Measurements from ENCODE around the gene RNF157.
"Not testable (repeated sequence)": the region's sequence is repeated elsewhere in the genome, so short reads cannot be mapped to it uniquely, and the experiment has no call there.

Gene RNF157

GRCh38 chr17:76270770-76271668 is 30.7 kb upstream of the RNF157 start:
- H3K4me1 Mint-ChIP-seq, result peaks cover 34% of the 10 kb centered on the region
- H3K27me3 Mint-ChIP-seq (ENCODE audit: low read depth), result no peaks in the 10 kb centered on the region
- H3K27ac Mint-ChIP-seq, result peak overlapping the region in 1 of 3 experiments; percentile 54
- peaks cover 12% of the 10 kb centered on the region for H3K36me3 Mint-ChIP-seq (ENCODE audit: low read depth)
- H3K9me3 Mint-ChIP-seq, result no peaks in the 10 kb centered on the region
- no peak overlapping the region for H3K4me3 Mint-ChIP-seq
- TF ChIP-seq, protein P1, sequence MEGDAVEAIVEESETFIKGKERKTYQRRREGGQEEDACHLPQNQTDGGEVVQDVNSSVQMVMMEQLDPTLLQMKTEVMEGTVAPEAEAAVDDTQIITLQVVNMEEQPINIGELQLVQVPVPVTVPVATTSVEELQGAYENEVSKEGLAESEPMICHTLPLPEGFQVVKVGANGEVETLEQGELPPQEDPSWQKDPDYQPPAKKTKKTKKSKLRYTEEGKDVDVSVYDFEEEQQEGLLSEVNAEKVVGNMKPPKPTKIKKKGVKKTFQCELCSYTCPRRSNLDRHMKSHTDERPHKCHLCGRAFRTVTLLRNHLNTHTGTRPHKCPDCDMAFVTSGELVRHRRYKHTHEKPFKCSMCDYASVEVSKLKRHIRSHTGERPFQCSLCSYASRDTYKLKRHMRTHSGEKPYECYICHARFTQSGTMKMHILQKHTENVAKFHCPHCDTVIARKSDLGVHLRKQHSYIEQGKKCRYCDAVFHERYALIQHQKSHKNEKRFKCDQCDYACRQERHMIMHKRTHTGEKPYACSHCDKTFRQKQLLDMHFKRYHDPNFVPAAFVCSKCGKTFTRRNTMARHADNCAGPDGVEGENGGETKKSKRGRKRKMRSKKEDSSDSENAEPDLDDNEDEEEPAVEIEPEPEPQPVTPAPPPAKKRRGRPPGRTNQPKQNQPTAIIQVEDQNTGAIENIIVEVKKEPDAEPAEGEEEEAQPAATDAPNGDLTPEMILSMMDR (IDR thresholded peaks at IDR 0.05; ENCODE audit: unreplicated experiment in 3 of 3), result no peak

DNA sequence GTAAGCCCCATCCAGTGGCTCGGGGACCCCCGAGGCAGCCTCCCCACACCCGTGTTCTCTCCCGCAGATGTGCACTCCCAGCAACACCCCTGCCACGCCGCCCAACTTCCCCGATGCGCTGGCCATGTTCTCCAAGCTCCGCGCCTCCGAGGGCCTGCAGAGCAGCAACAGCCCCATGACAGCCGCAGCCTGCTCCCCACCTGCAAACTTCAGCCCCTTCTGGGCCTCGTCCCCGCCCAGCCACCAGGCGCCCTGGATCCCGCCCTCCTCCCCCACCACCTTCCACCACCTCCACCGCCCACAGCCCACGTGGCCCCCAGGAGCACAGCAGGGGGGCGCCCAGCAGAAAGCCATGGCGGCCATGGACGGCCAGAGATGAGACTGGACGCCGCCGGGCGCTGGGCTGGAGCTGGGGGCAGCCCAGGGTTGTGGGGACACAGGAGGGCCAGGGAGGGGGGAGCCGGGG is 29.9 kb upstream of the RNF157 start:
- Mint-ChIP-seq H3K27ac (peak overlapping the region in 2 of 3 experiments; percentile 37 to 74), H3K9me3 (no peaks in the 10 kb centered on the region), H3K4me1 (peaks cover 34% of the 10 kb centered on the region), H3K36me3 (ENCODE audit: low read depth) (peaks cover 12% of the 10 kb centered on the region), H3K27me3 (ENCODE audit: low read depth) (no peaks in the 10 kb centered on the region), H3K4me3 (no peak overlapping the region)
- TF ChIP-seq, protein P1 (IDR thresholded peaks at IDR 0.05; ENCODE audit: unreplicated experiment in 3 of 3), result no peak

- H3K4me1 Mint-ChIP-seq, result peaks cover 39% of the 10 kb centered on the region
- no peaks in the 10 kb centered on the region for H3K9me3 Mint-ChIP-seq
- H3K4me3 Mint-ChIP-seq, result peak overlapping the region; percentile 70 to 81 (median 75)
- no peaks in the 10 kb centered on the region for H3K27me3 Mint-ChIP-seq (ENCODE audit: low read depth)
- H3K36me3 Mint-ChIP-seq (ENCODE audit: low read depth), result peaks cover 12% of the 10 kb centered on the region
- peak overlapping the region; percentile 23 to 74 (median 37) for H3K27ac Mint-ChIP-seq
- TF ChIP-seq, protein P1 (IDR thresholded peaks at IDR 0.05; ENCODE audit: unreplicated experiment in 3 of 3), result no peak
These were observed 29.0 kb upstream of the RNF157 start for GRCh38 chr17:76268991-76269981.

- Mint-ChIP-seq H3K36me3 (ENCODE audit: low read depth) (peaks cover 12% of the 10 kb centered on the region), H3K4me1 (peaks cover 43% of the 10 kb centered on the region), H3K27ac (peak overlapping the region; percentile 46 to 71 (median 51)), H3K4me3 (peak overlapping the region; percentile 70 to 81 (median 75)), H3K27me3 (ENCODE audit: low read depth) (no peaks in the 10 kb centered on the region), H3K9me3 (no peaks in the 10 kb centered on the region)
- TF ChIP-seq, protein P1 (IDR thresholded peaks at IDR 0.05; ENCODE audit: unreplicated experiment in 3 of 3), result no peak
These were observed 27.9 kb upstream of the RNF157 start for GRCh38 chr17:76268015-76268749.

DNA sequence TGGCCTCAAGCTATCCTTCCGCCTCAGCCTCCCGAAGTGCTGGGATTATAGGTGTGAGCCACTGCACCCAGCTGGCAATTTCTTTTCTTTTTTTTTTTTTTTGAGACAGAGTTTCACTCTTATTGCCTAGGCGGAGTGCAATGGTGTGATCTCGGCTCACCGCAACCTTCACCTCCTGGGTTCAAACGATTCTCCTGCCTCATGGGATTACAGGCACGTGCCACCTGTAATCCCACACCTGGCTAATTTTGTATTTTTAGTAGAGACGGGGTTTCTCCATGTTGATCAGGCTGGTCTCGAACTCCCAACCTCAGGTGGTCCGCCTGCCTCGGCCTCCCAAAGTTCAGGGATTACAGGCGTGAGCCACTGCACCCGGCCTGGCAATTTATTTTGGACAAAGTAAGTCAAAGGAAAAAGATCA is 27.3 kb upstream of the RNF157 start:
- Mint-ChIP-seq H3K4me1 (peaks cover 44% of the 10 kb centered on the region), H3K4me3 (peak overlapping the region; percentile 70 to 81 (median 75)), H3K36me3 (ENCODE audit: low read depth) (peaks cover 12% of the 10 kb centered on the region), H3K27ac (peak overlapping the region; percentile 46 to 71 (median 51))
- not testable (repeated sequence) for H3K27me3 Mint-ChIP-seq (ENCODE audit: low read depth); H3K9me3 Mint-ChIP-seq
